ENCODE data around the gene TAS2R5. TPM values are rescaled to one million over a fixed set of nuclear protein-coding genes. Genes with fewer than 3 reads are reported as not detected.
A peak's percentile ranks its signal among the peaks of the same experiment; 100 is the strongest.
"Not testable (repeated sequence)": the region's sequence is repeated elsewhere in the genome, so short reads cannot be mapped to it uniquely, and the experiment has no call there.

TAS2R5 gene
- total RNA-seq, result 0.22 and 0.40 TPM in 2 replicates

GRCh38 chr7:141789917-141790316 is at the start of gene TAS2R5:
Gene TAS2R5, plus strand, starts transcription at chr7:141790217. Its CDS starts 145 bp downstream, at chr7:141790362.
- DNase-seq (ENCODE audit: low read depth in 2 of 2), result no peak

- DNase-seq (ENCODE audit: low read depth in 2 of 2), result no peak
Measured at GRCh38 chr7:141742229-141742628, 47.8 kb upstream of the TAS2R5 start.

- DNase-seq (ENCODE audit: low read depth in 2 of 2), result no peak
Measured at GRCh38 chr7:141744131-141744530, 45.9 kb upstream of the TAS2R5 start.

GRCh38 chr7:141748396-141748795 is 41.6 kb upstream of the TAS2R5 start:
- DNase-seq (ENCODE audit: low read depth in 2 of 2), result no peak

GRCh38 chr7:141751904-141752303 is 38.1 kb upstream of the TAS2R5 start:
- DNase-seq (ENCODE audit: low read depth in 2 of 2), result peak; percentile 19 to 31

GRCh38 chr7:141752634-141753033 is 37.4 kb upstream of the TAS2R5 start:
- DNase-seq (ENCODE audit: low read depth in 2 of 2), result no peak

GRCh38 chr7:141754939-141755338 is 35.1 kb upstream of the TAS2R5 start:
- DNase-seq (ENCODE audit: low read depth in 2 of 2), result peak; percentile 28 to 53

- no peak for DNase-seq (ENCODE audit: low read depth in 2 of 2)
Measured at GRCh38 chr7:141763797-141764196, 26.2 kb upstream of the TAS2R5 start, which contains the start of gene TAS2R3. Gene TAS2R3, plus strand, starts transcription at chr7:141764097. Its CDS starts 62 bp downstream, at chr7:141764159.

GRCh38 chr7:141770083-141770583 is 19.9 kb upstream of the TAS2R5 start:
- DNase-seq (ENCODE audit: low read depth in 2 of 2), result not testable (repeated sequence)

GRCh38 chr7:141776374-141776773 is 13.6 kb upstream of the TAS2R5 start, which contains the start of gene TAS2R4:
Gene TAS2R4, plus strand, starts transcription at chr7:141776674. Its CDS starts 1,815 bp downstream, at chr7:141778489.
- no peak for DNase-seq (ENCODE audit: low read depth in 2 of 2)

- peak; percentile 66 to 81 for DNase-seq (ENCODE audit: low read depth in 2 of 2)
Measured at GRCh38 chr7:141785706-141786552, 4.1 kb upstream of the TAS2R5 start.

- peak; percentile 5 to 92 for DNase-seq (ENCODE audit: low read depth in 2 of 2)
Measured at GRCh38 chr7:141788296-141788695, 1.7 kb upstream of the TAS2R5 start.

GRCh38 chr7:141792526-141792925 is 2.5 kb downstream of the TAS2R5 start:
- no peak for DNase-seq (ENCODE audit: low read depth in 2 of 2)

GRCh38 chr7:141820067-141820466 is 30.1 kb downstream of the TAS2R5 start:
- peak in 1 of 2 donors; percentile 2 for DNase-seq (ENCODE audit: low read depth in 2 of 2)

GRCh38 chr7:141822432-141822831 is 32.4 kb downstream of the TAS2R5 start:
- not testable (repeated sequence) for DNase-seq (ENCODE audit: low read depth in 2 of 2)

GRCh38 chr7:141837683-141838082 is 47.7 kb downstream of the TAS2R5 start:
- no peak for DNase-seq (ENCODE audit: low read depth in 2 of 2)

GRCh38 chr7:141838581-141838980 is 48.6 kb downstream of the TAS2R5 start:
- no peak for DNase-seq (ENCODE audit: low read depth in 2 of 2)

GRCh38 chr7:141839256-141839655 is 49.2 kb downstream of the TAS2R5 start:
- no peak for DNase-seq (ENCODE audit: low read depth in 2 of 2)

GRCh38 chr7:141840708-141841107 is 50.7 kb downstream of the TAS2R5 start:
- DNase-seq (ENCODE audit: low read depth in 2 of 2), result no peak
